Astrocyte (in vitro differentiated cells and primary cell): ENCODE measurements around the gene COL5A2.

Source experiments
- CTCF ChIP-seq: IDR thresholded peaks from 2 replicates; pipeline ENCODE4 v1.5.1; 2011; ENCODE audit warnings: low read depth, mild to moderate bottlenecking, inconsistent platforms, low read length, moderate library complexity; ENCODE audit not compliant: insufficient read depth
- EZH2 ChIP-seq: IDR thresholded peaks from 2 replicates; pipeline ENCODE4 v1.6.1; 2012; ENCODE audit warnings: mild to moderate bottlenecking, low read length, inconsistent platforms; ENCODE audit not compliant: insufficient read depth

- TF ChIP-seq CTCF: no peak
- no peak for TF ChIP-seq EZH2
Observed at GRCh38 chr2:189157939-189158338, 21.6 kb downstream of the COL5A2 start.
